GM18508 (cell line): ENCODE measurements around the gene SLC12A3.
"Not testable (repeated sequence)": the region's sequence is repeated elsewhere in the genome, so short reads cannot be mapped to it uniquely, and the experiment has no call there.

Experiments
- ATAC-seq: cut with Tn5 transposase; IDR thresholded peaks from one replicate; pipeline ENCODE4 v1.9.1; 2021; ENCODE audit warnings: moderate number of reproducible peaks; ENCODE audit not compliant: insufficient read depth, unreplicated experiment

SLC12A3 gene

GRCh38 chr16:56934599-56935145 is 69.7 kb downstream of the SLC12A3 start:
- ATAC-seq, result not testable (repeated sequence)

GRCh38 chr16:56935201-56935600 is 70.2 kb downstream of the SLC12A3 start:
- ATAC-seq, result no peak

GRCh38 chr16:56936491-56936890 is 71.5 kb downstream of the SLC12A3 start:
- ATAC-seq, result no peak

- ATAC-seq, result no peak
These were observed 71.9 kb downstream of the SLC12A3 start for GRCh38 chr16:56936950-56937349.

GRCh38 chr16:56938664-56939513 is 73.9 kb downstream of the SLC12A3 start:
- no peak for ATAC-seq

GRCh38 chr16:56939801-56940200 is 74.8 kb downstream of the SLC12A3 start:
- ATAC-seq, result no peak

- ATAC-seq, result no peak
These were observed 76.1 kb downstream of the SLC12A3 start for GRCh38 chr16:56941092-56941491.

GRCh38 chr16:56941856-56942331 is 76.9 kb downstream of the SLC12A3 start:
- no peak for ATAC-seq

- no peak for ATAC-seq
These were observed 78.9 kb downstream of the SLC12A3 start for GRCh38 chr16:56943761-56944375.

- ATAC-seq, result no peak
These were observed 80.2 kb downstream of the SLC12A3 start for GRCh38 chr16:56944954-56945839.

- no peak for ATAC-seq
These were observed 81.0 kb downstream of the SLC12A3 start for GRCh38 chr16:56945847-56946527.

GRCh38 chr16:56946767-56947603 is 82.0 kb downstream of the SLC12A3 start:
- ATAC-seq, result no peak

GRCh38 chr16:56947604-56947995 is 82.6 kb downstream of the SLC12A3 start:
- no peak for ATAC-seq

- no peak for ATAC-seq
These were observed 83.2 kb downstream of the SLC12A3 start for GRCh38 chr16:56948234-56948633.

GRCh38 chr16:56950051-56950450 is 85.0 kb downstream of the SLC12A3 start:
- ATAC-seq, result no peak

- no peak for ATAC-seq
These were observed 85.4 kb downstream of the SLC12A3 start for GRCh38 chr16:56950455-56950854.

GRCh38 chr16:56950881-56951771 is 86.1 kb downstream of the SLC12A3 start:
- ATAC-seq, result no peak

GRCh38 chr16:56953006-56953405 is 88.0 kb downstream of the SLC12A3 start:
- no peak for ATAC-seq
